ENCODE data around the gene DKK3.
A peak's percentile ranks its signal among the peaks of the same experiment; 100 is the strongest.

Gene DKK3

GRCh38 chr11:12029738-12030363 is 21.4 kb upstream of the DKK3 start:
- DNase-seq: peak; percentile 12 to 23

- no peak for DNase-seq
These were observed 20.7 kb upstream of the DKK3 start for GRCh38 chr11:12029119-12029518.

- DNase-seq: no peak
These were observed 19.9 kb upstream of the DKK3 start for GRCh38 chr11:12028303-12028702.

GRCh38 chr11:12026331-12027211 is 18.1 kb upstream of the DKK3 start:
- DNase-seq: no peak

- peak; percentile 56 to 85 for DNase-seq
These were observed 16.0 kb upstream of the DKK3 start for GRCh38 chr11:12024254-12024926.

- DNase-seq: no peak
These were observed 14.6 kb upstream of the DKK3 start for GRCh38 chr11:12023015-12023414.

GRCh38 chr11:12020546-12020945 is 12.1 kb upstream of the DKK3 start:
- DNase-seq: no peak

- DNase-seq: no peak
These were observed 11.5 kb upstream of the DKK3 start for GRCh38 chr11:12019866-12020416.

GRCh38 chr11:12019337-12019736 is 10.9 kb upstream of the DKK3 start:
- no peak for DNase-seq

- no peak for DNase-seq
These were observed 9.5 kb upstream of the DKK3 start for GRCh38 chr11:12017865-12018453.

- DNase-seq: no peak
These were observed 8.8 kb upstream of the DKK3 start for GRCh38 chr11:12017243-12017678.

- DNase-seq: no peak
These were observed 7.8 kb upstream of the DKK3 start for GRCh38 chr11:12016246-12016645.

- no peak for DNase-seq
These were observed 7.1 kb upstream of the DKK3 start for GRCh38 chr11:12015486-12015885.

- DNase-seq: no peak
These were observed 5.4 kb upstream of the DKK3 start for GRCh38 chr11:12013781-12014180.

- no peak for DNase-seq
These were observed 1.3 kb upstream of the DKK3 start for GRCh38 chr11:12009617-12010321.

GRCh38 chr11:12008790-12009616 is 577 bp upstream of the DKK3 start:
- no peak for DNase-seq

- no peak for DNase-seq
These were observed 1.2 kb downstream of the DKK3 start for GRCh38 chr11:12007230-12007593.

GRCh38 chr11:12006552-12007229 is 1.7 kb downstream of the DKK3 start:
- DNase-seq: no peak

GRCh38 chr11:12005476-12005875 is 3.0 kb downstream of the DKK3 start:
- no peak for DNase-seq

GRCh38 chr11:12005061-12005460 is 3.4 kb downstream of the DKK3 start:
- no peak for DNase-seq

GRCh38 chr11:12003815-12004214 is 4.6 kb downstream of the DKK3 start:
- no peak for DNase-seq

Measured in inflammatory macrophage (primary cell).